GM21737 (cell line): ENCODE data around the gene ADAMTS9.

ENCODE experiments used
- ATAC-seq: cut with Tn5 transposase; IDR thresholded peaks from one replicate; pipeline ENCODE4 v1.9.1; 2021; ENCODE audit warnings: mild to moderate bottlenecking, moderate library complexity; ENCODE audit not compliant: unreplicated experiment

The ADAMTS9 gene

GRCh38 chr3:64578062-64578770 lies 109.6 kb downstream of the ADAMTS9 start:
- no peak for ATAC-seq

DNA sequence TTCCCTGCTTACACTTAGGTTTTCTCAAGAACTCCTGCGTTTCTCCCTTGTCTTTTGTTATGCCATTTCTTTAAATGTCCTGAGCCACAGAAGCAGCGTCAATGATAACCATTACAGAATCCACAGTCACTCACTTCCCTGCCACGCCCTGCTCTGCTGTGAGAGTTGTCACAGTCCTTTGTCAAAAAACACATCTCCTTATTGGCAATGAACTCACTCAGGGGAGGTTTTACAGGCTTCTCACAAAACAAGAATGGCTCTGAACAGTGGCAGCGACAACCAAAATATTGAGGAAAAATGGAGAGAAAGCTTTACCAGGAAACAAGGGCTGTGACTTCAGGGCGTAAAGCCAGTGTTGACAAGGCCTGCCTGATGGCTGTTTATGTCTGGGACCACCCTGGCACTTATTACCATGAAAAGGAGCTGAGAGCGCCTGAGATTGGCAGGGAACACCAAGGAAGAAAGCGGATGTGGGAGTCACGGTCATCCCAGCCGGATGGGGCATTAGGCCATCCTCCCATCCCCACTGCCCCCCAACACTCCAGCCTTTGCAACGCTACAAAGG lies 111.5 kb downstream of the ADAMTS9 start:
- no peak for ATAC-seq

DNA sequence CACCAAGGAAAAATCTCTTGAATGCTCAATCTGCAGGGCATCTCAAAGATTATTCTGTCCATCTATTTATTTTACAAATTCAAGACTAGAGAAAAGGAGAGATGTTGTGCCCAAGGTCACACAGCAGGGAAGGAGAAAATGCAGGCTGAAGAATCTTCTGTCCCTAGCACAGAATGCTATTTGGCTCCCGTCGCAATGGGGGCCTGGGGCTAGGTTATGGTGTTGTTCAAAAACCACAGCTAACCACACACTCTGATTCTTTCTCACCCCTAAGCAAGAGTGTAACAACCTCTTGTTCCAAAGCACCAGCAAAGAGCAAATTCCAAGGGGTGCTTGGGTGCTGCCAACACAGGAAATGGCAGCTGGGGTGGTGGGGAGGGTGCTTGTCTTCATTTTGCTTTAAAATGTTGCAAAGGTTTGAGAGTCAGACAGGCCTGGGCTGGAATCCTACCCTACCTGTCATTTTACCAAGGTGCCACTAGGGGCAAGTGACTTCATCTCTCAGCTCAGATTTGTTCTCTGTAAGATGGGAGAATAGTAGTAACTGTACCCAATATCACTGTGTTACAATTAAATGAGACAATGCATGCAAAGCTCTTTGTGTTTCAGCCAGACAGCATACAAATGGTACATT lies 112.5 kb downstream of the ADAMTS9 start:
- ATAC-seq, result peak; percentile 64

DNA sequence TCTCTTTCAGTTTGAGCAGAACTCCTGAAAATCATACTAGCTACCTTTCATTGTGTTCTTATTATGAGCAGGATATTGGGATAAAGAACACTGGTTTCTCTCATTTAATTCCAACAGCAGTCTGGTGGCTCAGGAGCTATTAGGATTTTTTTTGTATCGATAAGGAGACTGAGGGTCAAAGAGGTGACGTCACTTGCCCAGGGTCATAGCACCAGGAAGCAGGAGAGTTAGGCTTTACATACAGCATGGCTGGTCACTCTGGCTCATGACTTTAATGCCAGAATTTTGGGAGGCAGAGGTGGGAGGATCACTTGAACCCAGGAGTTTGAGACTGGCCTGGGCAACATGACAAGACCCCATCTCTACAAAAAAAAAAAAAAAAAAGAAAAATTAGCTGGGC lies 113.6 kb downstream of the ADAMTS9 start:
- ATAC-seq, result no peak

DNA sequence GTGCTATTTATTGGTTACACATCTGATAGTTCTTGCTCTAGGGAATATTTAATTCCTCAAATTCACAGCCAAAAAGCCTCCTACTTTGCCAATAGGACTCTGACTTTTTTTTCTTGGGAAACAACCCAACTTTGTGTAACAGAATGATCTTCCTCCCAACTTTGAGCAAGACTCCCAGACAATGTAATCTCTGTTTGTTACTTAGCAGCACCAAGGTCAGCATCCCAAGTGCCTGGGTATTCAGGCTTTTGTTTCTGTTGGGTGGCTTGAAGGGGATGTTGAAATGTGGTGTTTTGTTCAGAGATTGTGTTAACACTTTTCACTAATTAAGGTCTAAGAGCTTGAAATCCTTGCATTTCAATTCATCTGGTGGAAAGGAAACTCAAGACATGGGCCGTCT lies 115.8 kb downstream of the ADAMTS9 start:
- no peak for ATAC-seq

DNA sequence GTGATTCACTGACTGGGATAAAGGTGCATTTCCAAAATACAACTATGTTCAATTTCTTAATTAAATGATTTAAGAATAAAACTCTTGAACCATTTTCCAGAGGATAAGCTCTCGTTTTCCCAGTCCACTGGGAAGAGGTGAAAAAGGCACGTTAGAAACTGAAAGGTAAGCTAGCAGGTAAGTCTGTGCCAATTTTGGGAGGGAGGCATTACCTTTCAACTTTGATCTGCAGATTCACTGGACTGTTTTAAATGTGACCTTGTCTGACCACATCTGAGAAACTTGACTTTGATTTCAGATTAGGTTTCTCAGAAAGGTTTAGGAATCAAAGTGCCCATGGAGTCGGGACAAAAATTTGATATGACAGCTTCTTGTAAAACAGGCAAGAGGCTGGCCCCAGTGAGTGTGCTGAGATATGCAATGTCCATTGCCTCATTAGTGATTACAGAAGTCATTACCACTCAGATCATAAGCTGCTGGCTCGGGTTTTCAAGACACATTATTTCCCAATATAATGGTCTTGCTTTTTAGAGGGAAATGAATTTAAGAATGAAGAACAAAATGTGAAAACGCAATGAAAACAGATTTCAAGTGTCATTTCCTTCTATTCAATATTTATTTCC lies 118.8 kb downstream of the ADAMTS9 start:
- no peak for ATAC-seq

DNA sequence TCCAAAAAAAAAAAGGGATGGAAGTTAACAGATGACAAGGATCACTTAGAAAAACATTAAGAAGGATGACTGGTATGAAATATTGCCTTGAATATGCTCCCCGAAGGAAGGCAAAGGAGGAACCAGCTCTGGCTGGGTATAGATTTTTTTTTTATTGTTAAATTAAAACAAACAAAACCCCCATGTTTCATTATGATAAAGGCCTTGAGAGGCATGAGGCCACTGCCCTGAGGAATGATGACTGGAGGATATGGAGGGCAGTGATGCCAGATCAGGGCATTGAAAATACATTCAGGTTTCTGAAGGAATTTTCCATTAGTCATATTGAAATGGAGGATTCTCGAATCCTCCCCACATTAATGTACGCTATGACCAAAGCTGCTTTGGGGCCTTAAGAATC lies 120.9 kb downstream of the ADAMTS9 start:
- no peak for ATAC-seq

DNA sequence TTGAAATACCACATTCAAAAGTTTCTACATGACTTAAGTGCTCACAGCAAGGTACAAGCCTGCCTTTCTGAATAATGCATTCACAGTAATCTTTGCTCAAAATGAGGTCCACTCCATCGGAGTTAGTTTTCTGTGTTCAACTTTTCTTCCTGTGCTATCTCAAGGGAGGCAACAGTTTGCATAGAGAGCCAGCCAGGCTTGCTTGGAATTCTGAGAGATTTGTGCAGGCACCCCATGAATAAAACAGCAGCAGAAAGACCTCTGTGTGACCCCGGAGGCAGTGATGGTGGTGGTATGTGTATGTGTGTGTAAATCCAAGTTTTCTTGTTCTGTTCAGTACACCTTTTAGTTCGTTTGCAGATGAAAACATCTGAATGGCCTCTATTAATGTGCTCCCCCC lies 124.0 kb downstream of the ADAMTS9 start:
- no peak for ATAC-seq

- ATAC-seq, result no peak
These were observed 125.9 kb downstream of the ADAMTS9 start for GRCh38 chr3:64561868-64562267.

DNA sequence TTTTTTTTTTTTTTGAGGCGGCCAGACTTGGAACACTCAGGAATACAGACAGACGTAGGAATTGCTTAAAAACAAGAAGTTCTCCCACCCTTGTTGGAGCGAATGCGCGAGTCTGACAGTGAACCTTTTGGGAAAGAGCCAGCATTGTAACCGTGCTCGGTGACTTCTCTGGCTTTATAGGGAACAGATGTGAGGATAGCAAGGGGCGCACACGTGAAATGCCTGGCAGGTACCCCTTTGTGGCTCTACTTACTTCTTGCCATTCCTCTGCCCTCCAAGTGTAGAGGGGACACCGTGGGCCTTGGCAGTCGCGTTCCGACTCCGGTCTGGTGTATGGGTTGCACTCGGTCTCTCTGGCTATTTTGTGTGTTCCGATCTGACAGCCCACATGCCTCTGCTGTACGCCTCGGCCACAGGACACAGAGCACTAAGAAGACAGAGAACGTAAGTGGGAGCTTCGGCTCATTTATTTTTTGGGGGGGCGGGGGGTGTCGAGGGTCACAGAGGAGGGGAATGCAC lies 126.4 kb downstream of the ADAMTS9 start:
- ATAC-seq, result no peak

GRCh38 chr3:64560791-64561190 lies 127.0 kb downstream of the ADAMTS9 start:
- ATAC-seq, result no peak

DNA sequence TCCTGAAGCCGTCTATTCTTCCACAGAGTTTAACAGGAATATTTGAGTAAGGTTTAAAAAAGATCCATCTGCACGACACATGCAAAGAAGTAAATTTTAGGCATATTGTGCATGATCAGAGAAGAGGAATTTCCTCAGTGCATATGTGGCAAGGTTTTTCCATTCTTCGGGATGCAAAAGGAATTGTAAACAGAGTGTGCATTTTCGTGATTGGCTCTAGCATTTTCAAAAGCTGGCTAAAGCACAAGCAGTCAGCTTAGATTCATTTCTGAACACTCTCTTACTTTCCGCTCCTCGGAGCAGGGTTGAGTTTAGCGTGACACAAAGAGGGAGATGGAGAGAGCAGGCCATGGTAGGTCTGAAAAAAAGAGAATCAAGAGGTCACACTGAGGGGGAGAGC lies 128.2 kb downstream of the ADAMTS9 start:
- ATAC-seq, result no peak

GRCh38 chr3:64556046-64556445 lies 131.8 kb downstream of the ADAMTS9 start:
- no peak for ATAC-seq

GRCh38 chr3:64555351-64555750 lies 132.4 kb downstream of the ADAMTS9 start:
- ATAC-seq, result no peak

DNA sequence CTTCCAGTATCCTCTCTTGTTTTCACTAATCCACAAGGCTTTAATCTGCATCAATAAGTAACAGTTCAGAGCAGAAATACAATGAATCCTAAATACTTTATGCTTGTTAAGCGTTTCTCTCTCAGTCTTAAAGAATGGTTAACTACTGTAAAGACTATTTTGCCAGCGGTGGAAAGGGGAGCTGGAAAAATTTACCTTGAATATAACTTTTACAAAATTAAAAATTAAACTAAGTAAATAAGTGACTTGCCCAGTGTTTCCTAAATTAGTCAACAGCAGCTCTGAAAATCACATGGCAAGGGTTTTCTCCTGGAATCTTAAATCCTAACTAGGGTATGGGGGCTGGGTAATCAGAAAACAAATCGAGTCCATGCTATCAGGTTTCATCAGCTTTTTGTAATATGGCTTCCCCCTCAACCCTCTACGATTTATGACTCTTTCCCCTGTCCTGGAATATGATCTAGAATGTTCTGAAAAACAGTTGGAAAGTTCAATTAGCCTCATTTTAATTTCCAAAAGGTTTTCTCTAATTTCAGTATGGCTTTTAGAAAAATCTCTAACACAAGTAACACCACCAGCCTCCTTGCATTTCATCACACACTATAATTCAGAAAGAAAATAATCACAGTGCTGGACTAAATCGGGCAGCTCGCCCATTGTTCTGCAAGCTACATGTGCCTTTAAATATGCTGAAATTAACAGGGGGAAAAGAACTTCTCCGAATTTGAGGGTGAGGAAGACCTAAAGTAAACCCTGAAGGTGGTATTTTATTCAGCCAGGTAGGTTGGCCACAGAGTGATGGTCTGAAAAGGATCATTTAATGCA lies 133.5 kb downstream of the ADAMTS9 start:
- no peak for ATAC-seq

GRCh38 chr3:64552966-64553365 lies 134.8 kb downstream of the ADAMTS9 start:
- no peak for ATAC-seq

DNA sequence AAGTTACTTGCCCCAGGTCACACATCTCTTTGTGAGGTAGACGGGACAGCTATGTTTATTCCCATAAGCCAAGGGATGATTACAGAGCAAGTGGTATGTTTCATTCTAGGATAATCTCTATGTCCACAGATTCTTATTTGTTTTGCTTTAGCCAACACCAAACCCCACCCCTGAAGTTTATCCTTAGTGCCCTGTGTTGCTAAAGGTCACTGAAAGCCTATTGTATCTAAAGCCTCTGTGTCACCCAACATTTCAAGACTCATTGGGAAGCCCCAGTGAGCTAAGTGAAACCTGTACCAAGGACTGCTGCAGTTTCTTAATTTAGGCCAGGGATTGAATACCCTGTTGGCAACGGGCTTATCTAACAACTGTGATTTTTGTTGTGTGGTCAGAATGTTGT lies 135.6 kb downstream of the ADAMTS9 start:
- ATAC-seq, result no peak

GRCh38 chr3:64551697-64552096 lies 136.1 kb downstream of the ADAMTS9 start:
- ATAC-seq, result no peak

DNA sequence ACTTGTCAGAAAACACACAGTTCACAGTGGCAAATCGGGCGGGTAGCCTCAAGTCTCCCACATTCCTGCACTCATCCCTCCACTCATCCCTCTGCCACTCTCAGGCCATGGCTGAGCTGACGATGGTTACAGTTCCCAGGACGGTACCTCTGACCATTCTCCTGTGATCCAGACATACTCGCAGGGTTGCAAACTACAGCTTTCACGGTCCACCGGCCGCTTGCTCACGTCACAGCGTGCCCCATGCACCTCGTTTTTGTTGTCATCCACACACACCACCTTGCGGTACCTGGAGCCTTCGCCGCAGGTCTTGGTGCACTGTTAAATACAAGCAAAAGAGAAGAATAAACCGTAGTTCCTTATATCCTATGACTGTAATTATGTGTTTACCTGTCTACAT lies 137.1 kb downstream of the ADAMTS9 start:
- no peak for ATAC-seq

DNA sequence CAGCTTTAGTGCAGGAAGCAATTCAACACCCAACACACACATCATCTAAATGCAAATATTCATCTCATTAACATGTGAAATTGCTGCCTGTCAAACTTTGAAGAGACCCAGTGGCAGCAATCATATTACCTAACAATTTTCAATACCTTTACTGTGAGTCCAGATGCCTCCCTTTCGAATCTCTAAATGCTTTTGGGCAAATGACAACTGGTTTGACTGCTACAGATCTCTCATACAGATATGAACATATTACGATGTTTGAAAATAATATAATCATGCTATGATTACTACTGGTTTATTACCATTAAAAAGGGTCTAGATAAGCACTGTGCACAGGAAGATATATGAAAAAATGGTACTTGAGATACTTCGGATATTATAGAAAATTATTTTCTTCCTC lies 137.9 kb downstream of the ADAMTS9 start:
- ATAC-seq, result no peak
